Kidney (tissue), 14 donors: ENCODE results near the gene S1PR5. TPM values are rescaled to one million over a fixed set of nuclear protein-coding genes. Genes with fewer than 3 reads are reported as not detected.
A peak's percentile ranks its signal among the peaks of the same experiment; 100 is the strongest.
"Not testable (repeated sequence)": the region's sequence is repeated elsewhere in the genome, so short reads cannot be mapped to it uniquely, and the experiment has no call there.

ENCODE experiments used
- DNase-seq, 5 donors: peaks; one replicate each; pipeline ENCODE4 v3.0.0-alpha.2; 2013 to 2020
- FAIRE-seq: peaks from 2 replicates; lab custom pipeline; 2012; peaks lifted over from hg19 to GRCh38; lab: Jason Lieb, UNC
- H3K27ac ChIP-seq, 2 donors: one replicate each; pipeline ENCODE4 v1.7.0; 2013; ENCODE audit warnings: low read depth in 2 of 2, low read length in 2 of 2, inconsistent platforms in 1 of 2
- H3K27me3 ChIP-seq: one replicate; pipeline ENCODE4 v1.7.1; 2013; ENCODE audit warnings: low read length, inconsistent platforms; ENCODE audit not compliant: control insufficient read depth, insufficient read depth
- H3K36me3 ChIP-seq, 3 donors: one replicate each; pipeline versions ENCODE4 v1.7.0 to v1.7.1; 2013; ENCODE audit warnings: low read length in 3 of 3, control low read depth in 1 of 3, inconsistent platforms in 1 of 3; ENCODE audit not compliant: insufficient read depth in 3 of 3, control insufficient read depth in 2 of 3
- H3K4me1 ChIP-seq, 3 donors: one replicate each; pipeline versions ENCODE4 v1.7.0 to v1.7.1; 2013; ENCODE audit warnings: low read length in 3 of 3, inconsistent platforms in 1 of 3, low read depth in 1 of 3; ENCODE audit not compliant: control insufficient read depth in 2 of 3, insufficient read depth in 2 of 3
- H3K4me3 ChIP-seq, 3 donors: one replicate each; pipeline versions ENCODE4 v1.7.0 to v1.8.1; 2013; ENCODE audit warnings: low read length in 3 of 3, control low read depth in 1 of 3, inconsistent platforms in 1 of 3
- H3K9ac ChIP-seq, 3 donors: one replicate each; pipeline versions ENCODE4 v1.7.0 to v1.7.1; 2013; ENCODE audit warnings: low read length in 3 of 3, control low read depth in 1 of 3, inconsistent platforms in 1 of 3
- H3K9me3 ChIP-seq, 3 donors: one replicate each; pipeline versions ENCODE4 v1.7.0 to v1.7.1; 2013; ENCODE audit warnings: low read length in 3 of 3, control low read depth in 1 of 3, inconsistent platforms in 1 of 3; ENCODE audit not compliant: control insufficient read depth in 2 of 3, insufficient read depth in 1 of 3
- CTCF ChIP-seq: IDR thresholded peaks from 3 replicates; pipeline ENCODE4 v1.5.1; 2012; ENCODE audit warnings: mild to moderate bottlenecking, moderate library complexity, borderline replicate concordance; ENCODE audit not compliant: insufficient read depth; ENCODE audit errors: extremely low read depth
- intact Hi-C: fragments of 100-400 bp; cut with DNase I; formaldehyde crosslinking; loops from one replicate; pipeline ENCODE4 v1.11.1; 2022
- polyA plus RNA-seq: library from polyadenylated mRNA; stranded (reverse); fragments of 350-450 nt; fragmentation: Illumina TruSeq; extraction: RNeasy Lipid Tissue Mini Kit (QIAGEN cat#74804); gene quantifications from one replicate; pipeline ENCODE4 v1.2.3, GENCODE V29; 2014; ENCODE audit warnings: low read depth, low replicate concordance; ENCODE audit not compliant: insufficient read depth
- total RNA-seq: library from RNA; stranded (reverse); fragmentation: NEBNext Ultra II Directional; extraction: Animal tissue kit (Norgen Biotek cat#: 25700); gene quantifications from one replicate; pipeline ENCODE4 v1.2.1, GENCODE V29; 2021
- donor health status: control.
- donor health status: control.
- donor health status: control.
- donor health status: control.
- donor health status: control.
- donor health status: DM: yes; HTN: yes; CAD: no.
- donor health status: Normal renal cell carcinoma (clear cell type).

The S1PR5 gene
- total and polyA plus RNA-seq, 2 donors from 2014 or later, result 0.69 to 0.84 TPM

DNA sequence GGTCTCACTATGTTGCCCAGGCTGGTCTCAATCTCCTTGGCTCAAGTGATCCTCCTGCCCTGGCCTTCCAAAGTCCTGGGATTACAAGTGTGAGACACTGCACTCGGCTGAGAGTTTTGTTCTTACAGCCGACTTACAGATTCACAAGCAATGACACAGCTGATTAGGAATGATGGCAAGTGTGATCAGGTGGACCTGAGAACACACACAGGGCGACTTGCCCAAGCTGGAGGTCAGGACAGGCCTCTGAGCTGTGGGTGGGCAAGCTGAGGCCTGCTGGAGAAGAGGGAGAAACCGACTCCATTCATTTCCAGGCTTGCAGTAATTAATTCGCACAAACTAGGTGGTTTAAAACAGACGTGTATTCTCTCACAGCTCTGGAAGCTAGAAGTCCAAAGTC is 18.4 kb upstream of the S1PR5 start:
- TF ChIP-seq CTCF, result no peak
- H3K9ac ChIP-seq, result no peak overlapping the region
- DNase-seq (no peak), FAIRE-seq (no peak)
- intact Hi-C loops, result no loop called here
- H3K4me1 ChIP-seq, result no peaks in the 10 kb centered on the region
- H3K4me3 ChIP-seq, result no peak overlapping the region
- no peaks in the 10 kb centered on the region for H3K36me3 ChIP-seq
- no peaks in the 10 kb centered on the region for H3K9me3 ChIP-seq
- H3K27ac ChIP-seq, result no peak overlapping the region
- H3K27me3 ChIP-seq, result peaks cover 2% of the 10 kb centered on the region

GRCh38 chr19:10533646-10534386 is 16.6 kb upstream of the S1PR5 start:
- Histone ChIP-seq H3K4me1 (no peaks in the 10 kb centered on the region), H3K36me3 (no peaks in the 10 kb centered on the region), H3K4me3 (no peak overlapping the region), H3K27ac (no peak overlapping the region), H3K9ac (no peak overlapping the region), H3K9me3 (no peaks in the 10 kb centered on the region), H3K27me3 (peaks cover 2% of the 10 kb centered on the region)
- DNase-seq (peak in 2 of 5 donors; percentile 22 to 63), FAIRE-seq (no peak)
- intact Hi-C loops, result no loop called here
- TF ChIP-seq CTCF, result no peak

DNA sequence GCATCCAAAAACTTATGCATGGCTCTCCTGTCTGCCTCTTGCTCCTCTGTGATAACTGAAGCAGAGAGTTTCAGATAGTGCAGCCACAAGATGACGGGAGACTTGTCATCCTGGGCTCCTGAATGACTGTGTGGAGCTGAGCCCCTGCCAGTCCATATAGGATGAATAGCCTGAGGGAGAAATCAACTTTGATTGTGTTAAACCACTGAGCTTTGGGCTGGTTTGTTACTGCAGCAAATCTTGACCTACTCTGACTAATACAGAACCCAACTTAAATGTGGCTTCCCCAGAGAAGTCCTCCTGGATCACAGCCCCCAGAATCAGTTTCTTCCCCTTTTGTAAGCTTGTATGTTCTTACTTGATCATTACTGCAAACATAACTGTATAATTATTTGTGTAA is 15.2 kb upstream of the S1PR5 start:
- H3K9ac ChIP-seq, result no peak overlapping the region
- no peak overlapping the region for H3K27ac ChIP-seq
- no peaks in the 10 kb centered on the region for H3K36me3 ChIP-seq
- TF ChIP-seq CTCF, result no peak
- H3K27me3 ChIP-seq, result peaks cover 2% of the 10 kb centered on the region
- FAIRE-seq (no peak), DNase-seq (no peak)
- no peaks in the 10 kb centered on the region for H3K9me3 ChIP-seq
- H3K4me1 ChIP-seq, result no peaks in the 10 kb centered on the region
- intact Hi-C loops, result no loop called here
- no peak overlapping the region for H3K4me3 ChIP-seq

GRCh38 chr19:10526887-10527286 is 9.6 kb upstream of the S1PR5 start:
- FAIRE-seq, H3K4me1 ChIP-seq, H3K4me3 ChIP-seq, H3K27me3 ChIP-seq, H3K36me3 ChIP-seq, intact Hi-C loops, H3K9me3 ChIP-seq, H3K9ac ChIP-seq, H3K27ac ChIP-seq, DNase-seq: not testable (repeated sequence)
